ENCODE data around the gene FUT6. TPM values are rescaled to one million over a fixed set of nuclear protein-coding genes. Genes with fewer than 3 reads are reported as not detected.
"Not testable (repeated sequence)": the region's sequence is repeated elsewhere in the genome, so short reads cannot be mapped to it uniquely, and the experiment has no call there.

Gene FUT6
- total RNA-seq, 2 experiments from 2014 or later = not detected

GRCh38 chr19:5881543-5882299, 42.2 kb upstream of the FUT6 start:
- Mint-ChIP-seq H3K27me3 (peaks cover 15% of the 10 kb centered on the region), H3K4me1 (ENCODE audit: low read depth) (no peaks in the 10 kb centered on the region), H3K4me3 (no peak overlapping the region), H3K36me3 (ENCODE audit: low read depth) (no peaks in the 10 kb centered on the region), H3K27ac (no peak overlapping the region), H3K9me3 (no peaks in the 10 kb centered on the region)
- intact Hi-C loops (cut with micrococcal nuclease) = no loop called here
- DNase-seq = no peak
- ATAC-seq = no peak
- ChIA-PET CTCF (no interaction called here), POLR2A (no interaction called here)
- no peak for TF ChIP-seq CTCF (IDR thresholded peaks at IDR 0.05)

- DNase-seq (no peak), ATAC-seq (no peak)
- Mint-ChIP-seq H3K27me3 (peaks cover 15% of the 10 kb centered on the region), H3K36me3 (ENCODE audit: low read depth) (no peaks in the 10 kb centered on the region), H3K27ac (no peak overlapping the region), H3K9me3 (no peaks in the 10 kb centered on the region), H3K4me3 (no peak overlapping the region), H3K4me1 (ENCODE audit: low read depth) (no peaks in the 10 kb centered on the region)
- intact Hi-C loops (cut with micrococcal nuclease) = no loop called here
- no peak for TF ChIP-seq CTCF (IDR thresholded peaks at IDR 0.05)
- ChIA-PET POLR2A (interaction anchor here (0.7 kb wide), 1 partner anchor 104 kb away, joined by 3 read pairs; no protein-coding TSS in a partner anchor), CTCF (no interaction called here)
These were observed 41.1 kb upstream of the FUT6 start for GRCh38 chr19:5880604-5881078.

GRCh38 chr19:5880196-5880595, 40.7 kb upstream of the FUT6 start:
- peaks cover 14% of the 10 kb centered on the region for H3K27me3 Mint-ChIP-seq
- H3K4me3 Mint-ChIP-seq = no peak overlapping the region
- no peaks in the 10 kb centered on the region for H3K4me1 Mint-ChIP-seq (ENCODE audit: low read depth)
- H3K36me3 Mint-ChIP-seq (ENCODE audit: low read depth) = no peaks in the 10 kb centered on the region
- POLR2A ChIA-PET = interaction anchor here (0.7 kb wide), 1 partner anchor 105 kb away, joined by 3 read pairs; no protein-coding TSS in a partner anchor
- no peak overlapping the region for H3K27ac Mint-ChIP-seq
- no peak for ATAC-seq
- no peaks in the 10 kb centered on the region for H3K9me3 Mint-ChIP-seq
- CTCF ChIA-PET = no interaction called here
- intact Hi-C loops (cut with micrococcal nuclease) = no loop called here
- DNase-seq = no peak
- no peak for TF ChIP-seq CTCF (IDR thresholded peaks at IDR 0.05)

GRCh38 chr19:5877882-5878281, 38.4 kb upstream of the FUT6 start:
- no peaks in the 10 kb centered on the region for H3K4me1 Mint-ChIP-seq (ENCODE audit: low read depth)
- no peak overlapping the region for H3K4me3 Mint-ChIP-seq
- H3K27ac Mint-ChIP-seq = no peak overlapping the region
- ChIA-PET POLR2A (no interaction called here), CTCF (interaction anchor here (1.1 kb wide), 1 partner anchor 74 kb away, joined by 3 read pairs; the partner anchor contains the start of gene NRTN)
- no peak for TF ChIP-seq CTCF (IDR thresholded peaks at IDR 0.05)
- H3K36me3 Mint-ChIP-seq (ENCODE audit: low read depth) = no peaks in the 10 kb centered on the region
- intact Hi-C loops (cut with micrococcal nuclease) = no loop called here
- no peaks in the 10 kb centered on the region for H3K9me3 Mint-ChIP-seq
- ATAC-seq (no peak), DNase-seq (no peak)
- peaks cover 10% of the 10 kb centered on the region for H3K27me3 Mint-ChIP-seq

- no peak overlapping the region for H3K27ac Mint-ChIP-seq
- H3K4me1 Mint-ChIP-seq (ENCODE audit: low read depth) = no peaks in the 10 kb centered on the region
- ChIA-PET CTCF (interaction anchor here (1.1 kb wide), 1 partner anchor 73 kb away, joined by 3 read pairs; the partner anchor contains the start of gene NRTN), POLR2A (no interaction called here)
- no peak for ATAC-seq
- peaks cover 10% of the 10 kb centered on the region for H3K27me3 Mint-ChIP-seq
- intact Hi-C loops (cut with micrococcal nuclease) = no loop called here
- no peak for TF ChIP-seq CTCF (IDR thresholded peaks at IDR 0.05)
- no peaks in the 10 kb centered on the region for H3K9me3 Mint-ChIP-seq
- no peak overlapping the region for H3K4me3 Mint-ChIP-seq
- no peaks in the 10 kb centered on the region for H3K36me3 Mint-ChIP-seq (ENCODE audit: low read depth)
- no peak for DNase-seq
These were observed 37.9 kb upstream of the FUT6 start for GRCh38 chr19:5877427-5877826.

- DNase-seq; H3K27ac Mint-ChIP-seq; H3K9me3 Mint-ChIP-seq; H3K27me3 Mint-ChIP-seq; H3K4me1 Mint-ChIP-seq (ENCODE audit: low read depth); H3K36me3 Mint-ChIP-seq (ENCODE audit: low read depth); CTCF ChIA-PET; POLR2A ChIA-PET; intact Hi-C loops (cut with micrococcal nuclease); ATAC-seq; H3K4me3 Mint-ChIP-seq: not testable (repeated sequence)
These were observed 35.0 kb upstream of the FUT6 start for GRCh38 chr19:5874496-5874895.
